ENCODE measurements around the gene IL17RC.

The IL17RC gene

GRCh38 chr3:9913601-9914000, 3.3 kb upstream of the IL17RC start:
- H3K4me3 ChIP-seq (ENCODE audit: low read length): no peak overlapping the region
- no peak for TF ChIP-seq CTCF (conservative IDR thresholded peaks at IDR 0.05; ENCODE audit: low read depth, low read length)
- no peak for DNase-seq (ENCODE audit: low read depth)

DNA sequence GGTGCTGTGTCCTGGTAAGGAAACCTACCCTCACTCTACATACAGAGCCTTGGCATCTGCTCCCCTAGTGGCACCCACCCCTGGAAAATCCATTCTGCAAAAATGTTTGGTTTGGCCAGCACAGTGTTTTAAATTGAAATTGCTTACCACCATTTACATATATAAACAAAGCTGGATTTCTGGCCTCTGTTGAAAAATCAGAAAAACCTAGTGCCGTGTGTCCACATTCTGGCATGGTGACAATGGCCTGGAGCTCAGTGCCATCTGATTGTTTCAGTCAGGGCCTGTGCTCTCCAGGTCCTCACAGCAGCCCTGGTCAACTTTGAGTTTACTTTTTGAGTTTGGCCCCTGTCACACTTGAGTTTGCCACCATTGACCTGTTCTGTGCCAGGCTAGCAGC, 2.9 kb upstream of the IL17RC start:
- no peak for DNase-seq (ENCODE audit: low read depth)
- TF ChIP-seq CTCF (conservative IDR thresholded peaks at IDR 0.05; ENCODE audit: low read depth, low read length): no peak
- no peak overlapping the region for H3K4me3 ChIP-seq (ENCODE audit: low read length)

GRCh38 chr3:9914559-9915253, 2.2 kb upstream of the IL17RC start:
- TF ChIP-seq CTCF (conservative IDR thresholded peaks at IDR 0.05; ENCODE audit: low read depth, low read length): no peak
- no peak overlapping the region for H3K4me3 ChIP-seq (ENCODE audit: low read length)
- no peak for DNase-seq (ENCODE audit: low read depth)

GRCh38 chr3:9915254-9916141, 1.4 kb upstream of the IL17RC start:
- H3K4me3 ChIP-seq (ENCODE audit: low read length): peak overlapping the region; percentile 50
- no peak for DNase-seq (ENCODE audit: low read depth)
- peak; percentile 35 for TF ChIP-seq CTCF (conservative IDR thresholded peaks at IDR 0.05; ENCODE audit: low read depth, low read length)

DNA sequence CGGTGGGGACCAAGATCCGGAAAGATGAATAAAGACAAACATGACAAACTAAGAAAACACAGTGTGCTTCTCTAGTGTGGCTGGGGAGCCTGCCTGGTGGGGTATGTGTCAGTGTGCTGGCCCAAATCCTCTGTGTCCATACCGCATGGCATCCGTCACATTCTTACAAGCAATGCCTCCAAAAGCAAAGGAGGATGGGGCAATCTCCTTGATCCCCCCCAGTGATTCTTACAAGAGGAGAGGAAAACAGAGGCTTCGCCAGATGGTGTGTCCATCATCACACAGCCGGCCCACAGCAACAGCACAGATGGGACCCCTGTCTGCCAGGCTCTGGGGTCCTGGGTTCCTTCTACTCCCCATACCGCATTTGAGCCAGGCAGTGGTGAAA, 558 bp upstream of the IL17RC start:
- no peak for DNase-seq (ENCODE audit: low read depth)
- H3K4me3 ChIP-seq (ENCODE audit: low read length): peak overlapping the region; percentile 46
- no peak for TF ChIP-seq CTCF (conservative IDR thresholded peaks at IDR 0.05; ENCODE audit: low read depth, low read length)

DNA sequence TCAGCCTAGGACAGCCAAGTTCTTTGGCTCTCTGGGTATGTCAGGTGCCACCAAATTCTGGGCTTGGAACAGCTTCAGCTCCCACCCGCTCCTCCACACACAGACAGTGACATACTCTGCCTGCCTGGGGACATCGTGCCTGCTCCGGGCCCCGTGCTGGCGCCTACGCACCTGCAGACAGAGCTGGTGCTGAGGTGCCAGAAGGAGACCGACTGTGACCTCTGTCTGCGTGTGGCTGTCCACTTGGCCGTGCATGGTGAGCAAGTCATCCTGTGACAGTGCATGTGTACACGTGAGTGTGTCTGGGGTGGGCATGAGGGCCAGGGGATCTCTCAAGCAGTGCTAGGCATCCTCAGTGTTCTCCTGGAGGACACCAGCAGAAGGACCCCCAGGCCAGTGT, 922 bp downstream of the IL17RC start:
- H3K4me3 ChIP-seq (ENCODE audit: low read length): no peak overlapping the region

More for the DNA sequence above, 922 bp downstream of the IL17RC start:
- no peak for TF ChIP-seq CTCF (conservative IDR thresholded peaks at IDR 0.05; ENCODE audit: low read depth, low read length)
- DNase-seq (ENCODE audit: low read depth): no peak
